Muscle layer of duodenum (tissue), 2 donors: Measurements from ENCODE around the gene LRFN2.

ENCODE experiments used
- H3K27ac ChIP-seq: one replicate; pipeline ENCODE4 v1.7.0; 2013; ENCODE audit warnings: mild to moderate bottlenecking, low read length
- H3K27me3 ChIP-seq: one replicate; pipeline ENCODE4 v1.7.0; 2013; ENCODE audit warnings: low read depth, mild to moderate bottlenecking, control low read depth, low read length
- H3K36me3 ChIP-seq, 2 donors: one replicate each; pipeline ENCODE4 v1.7.0; 2013; ENCODE audit warnings: low read length in 2 of 2, control low read depth in 1 of 2, mild to moderate bottlenecking in 1 of 2; ENCODE audit not compliant: insufficient read depth in 2 of 2, control insufficient read depth in 1 of 2
- H3K4me1 ChIP-seq, 2 donors: one replicate each; pipeline ENCODE4 v1.7.0; 2013; ENCODE audit warnings: low read length in 2 of 2, mild to moderate bottlenecking in 2 of 2, control low read depth in 1 of 2, moderate library complexity in 1 of 2; ENCODE audit not compliant: insufficient read depth in 2 of 2, control insufficient read depth in 1 of 2
- H3K4me3 ChIP-seq, 2 donors: one replicate each; pipeline ENCODE4 v1.7.0; 2013; ENCODE audit warnings: low read length in 2 of 2, low read depth in 1 of 2, mild to moderate bottlenecking in 1 of 2
- H3K9me3 ChIP-seq, 2 donors: one replicate each; pipeline ENCODE4 v1.7.0; 2013; ENCODE audit warnings: low read length in 2 of 2, control low read depth in 1 of 2, mild to moderate bottlenecking in 1 of 2; ENCODE audit not compliant: control insufficient read depth in 1 of 2
- donor health status: healthy.

LRFN2 gene

GRCh38 chr6:40529040-40529439, 58.1 kb downstream of the LRFN2 start:
- Histone ChIP-seq H3K9me3 (no peaks in the 10 kb centered on the region), H3K36me3 (no peaks in the 10 kb centered on the region), H3K27me3 (no peaks in the 10 kb centered on the region), H3K27ac (no peak overlapping the region), H3K4me3 (no peak overlapping the region), H3K4me1 (no peaks in the 10 kb centered on the region)

GRCh38 chr6:40528051-40528450, 59.1 kb downstream of the LRFN2 start:
- Histone ChIP-seq H3K4me3 (no peak overlapping the region), H3K36me3 (no peaks in the 10 kb centered on the region), H3K9me3 (no peaks in the 10 kb centered on the region), H3K4me1 (no peaks in the 10 kb centered on the region), H3K27ac (no peak overlapping the region), H3K27me3 (no peaks in the 10 kb centered on the region)

- no peaks in the 10 kb centered on the region for H3K4me1 ChIP-seq
- no peak overlapping the region for H3K4me3 ChIP-seq
- no peaks in the 10 kb centered on the region for H3K36me3 ChIP-seq
- H3K27me3 ChIP-seq: no peaks in the 10 kb centered on the region
- no peaks in the 10 kb centered on the region for H3K9me3 ChIP-seq
- no peak overlapping the region for H3K27ac ChIP-seq
Observed at GRCh38 chr6:40526036-40526435, 61.1 kb downstream of the LRFN2 start.

- Histone ChIP-seq H3K4me1 (no peaks in the 10 kb centered on the region), H3K36me3 (no peaks in the 10 kb centered on the region), H3K9me3 (no peaks in the 10 kb centered on the region), H3K4me3 (no peak overlapping the region), H3K27me3 (no peaks in the 10 kb centered on the region), H3K27ac (no peak overlapping the region)
Observed at GRCh38 chr6:40524797-40525585, 62.2 kb downstream of the LRFN2 start.

- Histone ChIP-seq H3K36me3 (no peaks in the 10 kb centered on the region), H3K4me1 (no peaks in the 10 kb centered on the region), H3K27me3 (no peaks in the 10 kb centered on the region), H3K27ac (no peak overlapping the region), H3K4me3 (no peak overlapping the region), H3K9me3 (no peaks in the 10 kb centered on the region)
Observed at GRCh38 chr6:40523505-40524172, 63.5 kb downstream of the LRFN2 start.

GRCh38 chr6:40521496-40521895, 65.7 kb downstream of the LRFN2 start:
- Histone ChIP-seq H3K36me3 (no peaks in the 10 kb centered on the region), H3K4me3 (no peak overlapping the region), H3K27me3 (no peaks in the 10 kb centered on the region), H3K27ac (no peak overlapping the region), H3K9me3 (no peaks in the 10 kb centered on the region), H3K4me1 (no peaks in the 10 kb centered on the region)

- H3K4me1 ChIP-seq: no peaks in the 10 kb centered on the region
- no peaks in the 10 kb centered on the region for H3K9me3 ChIP-seq
- H3K4me3 ChIP-seq: no peak overlapping the region
- H3K36me3 ChIP-seq: no peaks in the 10 kb centered on the region
- no peaks in the 10 kb centered on the region for H3K27me3 ChIP-seq
- no peak overlapping the region for H3K27ac ChIP-seq
Observed at GRCh38 chr6:40520678-40521077, 66.5 kb downstream of the LRFN2 start.

- no peak overlapping the region for H3K4me3 ChIP-seq
- H3K27me3 ChIP-seq: no peaks in the 10 kb centered on the region
- no peaks in the 10 kb centered on the region for H3K4me1 ChIP-seq
- H3K27ac ChIP-seq: no peak overlapping the region
- no peaks in the 10 kb centered on the region for H3K9me3 ChIP-seq
- no peaks in the 10 kb centered on the region for H3K36me3 ChIP-seq
Observed at GRCh38 chr6:40520084-40520483, 67.1 kb downstream of the LRFN2 start.

GRCh38 chr6:40517654-40518053, 69.5 kb downstream of the LRFN2 start:
- no peaks in the 10 kb centered on the region for H3K4me1 ChIP-seq
- H3K27me3 ChIP-seq: no peaks in the 10 kb centered on the region
- no peaks in the 10 kb centered on the region for H3K9me3 ChIP-seq
- H3K4me3 ChIP-seq: no peak overlapping the region
- H3K36me3 ChIP-seq: no peaks in the 10 kb centered on the region
- H3K27ac ChIP-seq: no peak overlapping the region

GRCh38 chr6:40516429-40516828, 70.7 kb downstream of the LRFN2 start:
- H3K27me3 ChIP-seq: no peaks in the 10 kb centered on the region
- H3K4me1 ChIP-seq: no peaks in the 10 kb centered on the region
- H3K4me3 ChIP-seq: no peak overlapping the region
- no peaks in the 10 kb centered on the region for H3K36me3 ChIP-seq
- no peak overlapping the region for H3K27ac ChIP-seq
- H3K9me3 ChIP-seq: no peaks in the 10 kb centered on the region

GRCh38 chr6:40512340-40512739, 74.8 kb downstream of the LRFN2 start:
- no peak overlapping the region for H3K4me3 ChIP-seq
- no peaks in the 10 kb centered on the region for H3K4me1 ChIP-seq
- no peaks in the 10 kb centered on the region for H3K9me3 ChIP-seq
- no peaks in the 10 kb centered on the region for H3K36me3 ChIP-seq
- no peaks in the 10 kb centered on the region for H3K27me3 ChIP-seq
- H3K27ac ChIP-seq: no peak overlapping the region

GRCh38 chr6:40511884-40512283, 75.3 kb downstream of the LRFN2 start:
- H3K9me3 ChIP-seq: no peaks in the 10 kb centered on the region
- H3K36me3 ChIP-seq: no peaks in the 10 kb centered on the region
- H3K4me1 ChIP-seq: no peaks in the 10 kb centered on the region
- H3K27me3 ChIP-seq: no peaks in the 10 kb centered on the region
- H3K4me3 ChIP-seq: no peak overlapping the region
- no peak overlapping the region for H3K27ac ChIP-seq
